Neural progenitor cell (in vitro differentiated cells): ENCODE data around the gene VPS45.
A peak's percentile ranks its signal among the peaks of the same experiment; 100 is the strongest.

Experiments used
- EZH2 ChIP-seq: fragments of 200-600 bp; sonication (generic); IDR thresholded peaks from 2 replicates; pipeline ENCODE4 v1.6.1; 2017; ENCODE audit warnings: antibody characterized with exemption, mild to moderate bottlenecking, moderate library complexity
- EZH2phosphoT487 ChIP-seq: fragments of 200-600 bp; sonication (generic); IDR thresholded peaks from 2 replicates; pipeline ENCODE4 v1.6.1; 2017; ENCODE audit warnings: antibody characterized with exemption
- TF ChIP-seq, protein P1 (sequence below): fragments of 200-600 bp; sonication (generic); IDR thresholded peaks from 2 replicates; pipeline ENCODE4 v1.5.1; 2017; ENCODE audit warnings: antibody characterized with exemption, mild to moderate bottlenecking

DNA sequence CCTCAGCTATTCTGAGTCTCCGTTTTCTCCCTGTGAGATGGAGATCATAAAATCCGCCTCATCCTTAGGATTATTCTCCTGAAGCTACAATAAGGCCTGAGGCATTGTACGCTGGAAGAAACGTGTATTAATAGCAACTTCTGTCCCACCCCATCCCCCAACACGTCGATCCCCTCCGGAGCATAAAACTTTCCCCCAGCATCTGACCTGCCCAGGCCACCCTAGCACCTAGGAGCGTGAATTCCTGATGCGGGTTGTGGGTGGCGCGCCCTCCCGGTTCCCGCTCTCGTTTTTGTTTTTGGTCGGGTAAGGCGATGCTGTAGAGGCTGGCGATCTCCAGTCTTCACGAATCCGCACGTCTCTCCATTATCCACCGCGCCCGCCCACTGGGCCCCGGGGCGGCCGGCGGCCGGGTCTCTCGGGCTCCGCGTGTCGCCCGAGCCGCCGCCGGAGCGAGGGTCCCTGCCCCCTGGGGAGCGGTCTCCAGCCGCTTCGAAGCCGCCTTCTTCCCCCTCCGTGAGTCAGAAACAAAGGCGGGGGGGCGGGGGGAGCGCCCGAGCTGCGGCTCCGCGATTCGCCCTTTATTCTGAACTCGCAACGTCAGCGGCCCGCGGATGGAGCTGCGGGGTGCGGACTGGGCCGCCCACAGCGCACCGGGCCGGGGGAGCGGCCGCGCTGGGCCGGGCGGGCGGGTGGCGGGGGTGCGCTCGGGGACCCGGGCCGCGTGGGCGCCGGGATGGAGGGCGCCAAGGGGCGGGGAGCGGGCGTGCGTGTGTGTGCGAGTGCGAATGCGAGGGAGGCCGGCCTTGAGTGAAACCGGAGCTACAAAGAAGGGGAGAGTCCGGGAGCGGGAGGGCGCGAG lies 81.9 kb downstream of the VPS45 start, which contains the start of gene PLEKHO1:
- TF ChIP-seq, protein P1, sequence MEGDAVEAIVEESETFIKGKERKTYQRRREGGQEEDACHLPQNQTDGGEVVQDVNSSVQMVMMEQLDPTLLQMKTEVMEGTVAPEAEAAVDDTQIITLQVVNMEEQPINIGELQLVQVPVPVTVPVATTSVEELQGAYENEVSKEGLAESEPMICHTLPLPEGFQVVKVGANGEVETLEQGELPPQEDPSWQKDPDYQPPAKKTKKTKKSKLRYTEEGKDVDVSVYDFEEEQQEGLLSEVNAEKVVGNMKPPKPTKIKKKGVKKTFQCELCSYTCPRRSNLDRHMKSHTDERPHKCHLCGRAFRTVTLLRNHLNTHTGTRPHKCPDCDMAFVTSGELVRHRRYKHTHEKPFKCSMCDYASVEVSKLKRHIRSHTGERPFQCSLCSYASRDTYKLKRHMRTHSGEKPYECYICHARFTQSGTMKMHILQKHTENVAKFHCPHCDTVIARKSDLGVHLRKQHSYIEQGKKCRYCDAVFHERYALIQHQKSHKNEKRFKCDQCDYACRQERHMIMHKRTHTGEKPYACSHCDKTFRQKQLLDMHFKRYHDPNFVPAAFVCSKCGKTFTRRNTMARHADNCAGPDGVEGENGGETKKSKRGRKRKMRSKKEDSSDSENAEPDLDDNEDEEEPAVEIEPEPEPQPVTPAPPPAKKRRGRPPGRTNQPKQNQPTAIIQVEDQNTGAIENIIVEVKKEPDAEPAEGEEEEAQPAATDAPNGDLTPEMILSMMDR, result no peak
- peak; percentile 30 for TF ChIP-seq EZH2
- TF ChIP-seq EZH2phosphoT487, result no peak
